Hematopoietic multipotent progenitor cell treated with erythropoietin and hydrocortisone succinate and interleukin-3 and kit ligand, for 6 days (in vitro differentiated cells): ENCODE measurements around the gene ROCK2.

Experiments
- DNase-seq: peaks from one replicate; pipeline ENCODE4 v3.0.0-alpha.2; 2015

ROCK2 gene

DNA sequence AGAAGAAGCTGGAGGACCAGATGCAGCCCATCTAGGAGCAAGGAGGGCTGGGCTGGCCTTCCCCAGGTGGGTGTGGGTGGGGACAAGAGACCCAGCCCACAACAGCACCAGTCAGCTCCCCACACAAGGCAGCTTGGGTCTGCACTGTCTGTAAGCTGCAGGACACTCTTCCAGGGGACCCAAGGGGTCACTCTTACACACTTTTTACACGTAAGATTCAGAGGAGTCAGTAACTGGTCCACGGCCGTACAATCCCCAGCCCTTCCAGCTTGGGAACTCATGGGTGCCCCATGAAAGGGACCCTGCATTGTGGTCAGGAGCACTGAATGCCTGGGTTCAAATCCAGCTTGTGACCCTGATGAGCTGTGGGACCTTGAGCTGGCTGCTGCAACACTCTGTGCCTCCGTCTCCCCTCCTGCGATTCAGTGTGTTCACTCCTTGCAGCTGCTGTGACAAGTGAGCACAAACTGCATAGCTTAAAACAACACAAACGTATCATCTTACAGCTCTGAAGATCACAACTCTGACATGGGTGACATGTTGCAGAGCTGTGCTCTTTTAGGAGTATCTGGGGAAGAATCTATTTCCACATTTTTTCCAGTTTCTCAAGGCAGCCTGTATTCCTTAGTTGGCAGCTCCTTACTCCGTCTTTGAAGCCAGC, 200.2 kb downstream of the ROCK2 start:
- DNase-seq: no peak

DNA sequence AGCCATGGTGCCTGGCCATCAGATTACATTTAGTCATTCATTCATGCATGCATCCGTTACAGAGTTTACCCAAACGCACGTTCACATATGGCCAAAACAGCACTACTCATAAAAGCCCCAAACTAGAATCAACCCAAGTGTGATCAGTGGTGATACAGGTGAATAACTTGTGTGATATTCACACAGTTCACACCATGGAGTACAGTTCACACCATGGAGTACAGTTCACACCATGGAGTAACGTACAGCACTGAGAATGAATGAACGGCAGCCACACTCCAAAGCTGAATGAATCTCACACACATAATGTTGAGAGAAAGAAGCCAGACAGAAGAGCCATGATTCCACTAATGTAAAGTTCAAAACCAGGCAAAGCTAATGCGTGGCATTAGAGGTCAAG, 201.4 kb downstream of the ROCK2 start:
- no peak for DNase-seq

GRCh38 chr2:11142330-11142729, 202.1 kb downstream of the ROCK2 start:
- no peak for DNase-seq

GRCh38 chr2:11141319-11141718, 203.1 kb downstream of the ROCK2 start:
- no peak for DNase-seq

DNA sequence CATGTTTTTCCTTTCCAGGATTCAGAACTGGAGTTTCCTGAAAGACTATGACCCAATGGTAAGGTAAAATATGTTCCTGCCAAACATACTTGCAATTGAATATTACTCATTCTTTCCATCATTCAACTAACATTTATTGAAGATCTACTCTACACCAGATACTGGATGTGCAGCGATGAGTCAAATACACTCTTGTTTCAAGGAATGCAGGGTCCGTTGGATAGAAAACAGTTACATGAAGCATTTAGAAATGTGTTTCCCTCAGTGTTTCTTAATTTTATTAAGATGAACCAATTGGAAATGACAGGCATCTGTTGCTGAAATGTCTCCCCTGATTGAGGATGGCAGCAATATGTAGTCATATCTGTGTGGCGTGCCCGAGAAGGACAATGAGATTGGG, 203.9 kb downstream of the ROCK2 start:
- no peak for DNase-seq

GRCh38 chr2:11134349-11134748, 210.1 kb downstream of the ROCK2 start:
- no peak for DNase-seq

- DNase-seq: no peak
Measured at GRCh38 chr2:11133936-11134320, 210.5 kb downstream of the ROCK2 start.

GRCh38 chr2:11133238-11133935, 211.0 kb downstream of the ROCK2 start:
- DNase-seq: no peak

GRCh38 chr2:11132036-11132671, 212.3 kb downstream of the ROCK2 start:
- no peak for DNase-seq

GRCh38 chr2:11131166-11131920, 213.1 kb downstream of the ROCK2 start:
- no peak for DNase-seq
